T-helper 2 cell (primary cell): Measurements from ENCODE around the gene KIF24.
"Not testable (repeated sequence)": the region's sequence is repeated elsewhere in the genome, so short reads cannot be mapped to it uniquely, and the experiment has no call there.

Experiments
- DNase-seq, 5 experiments: peaks; one replicate each; pipeline versions ENCODE4 v3.0.0 to v3.0.0-alpha.2; 2012 to 2022
- total RNA-seq, 2 donors: gene quantifications; one replicate each; lab custom pipeline; 2026; lab: John Stamatoyannopoulos, UW

The KIF24 gene
- total RNA-seq, result 0.94 to 1.5 reads per million in 2 donors

GRCh38 chr9:34328987-34329832 is at the start of gene KIF24, which contains the start of gene NUDT2:
KIF24 (minus strand) TSS chr9:34329268; CDS start chr9:34311346, 17,922 bp downstream.
NUDT2 (plus strand) TSS chr9:34329569; CDS start chr9:34339040, 9,471 bp downstream.
- peak; percentile 88 to 100 (median 94) for DNase-seq

- no peak for DNase-seq
Observed at GRCh38 chr9:34378376-34379060, 49.5 kb upstream of the KIF24 start.

- no peak for DNase-seq
Observed at GRCh38 chr9:34377404-34377746, 48.3 kb upstream of the KIF24 start.

GRCh38 chr9:34376596-34377403 is 47.7 kb upstream of the KIF24 start, which contains the start of gene MYORG:
MYORG (minus strand) TSS chr9:34376898; CDS start chr9:34372943, 3,955 bp downstream.
- peak; percentile 91 to 97 (median 96) for DNase-seq

- peak in 3 of 5 experiments; percentile 38 to 67 (median 52) for DNase-seq
Observed at GRCh38 chr9:34375901-34376595, 47.0 kb upstream of the KIF24 start.

- DNase-seq, result no peak
Observed at GRCh38 chr9:34374905-34375552, 46.0 kb upstream of the KIF24 start.

GRCh38 chr9:34374339-34374738 is 45.3 kb upstream of the KIF24 start:
- DNase-seq, result no peak

GRCh38 chr9:34373749-34374148 is 44.7 kb upstream of the KIF24 start:
- no peak for DNase-seq

GRCh38 chr9:34372467-34373011 is 43.5 kb upstream of the KIF24 start:
- DNase-seq, result no peak

GRCh38 chr9:34371886-34372466 is 42.9 kb upstream of the KIF24 start:
- no peak for DNase-seq

GRCh38 chr9:34370970-34371880 is 42.2 kb upstream of the KIF24 start:
- DNase-seq, result peak in 1 of 5 experiments; percentile 14

GRCh38 chr9:34370335-34370969 is 41.4 kb upstream of the KIF24 start:
- no peak for DNase-seq

- no peak for DNase-seq
Observed at GRCh38 chr9:34369636-34370035, 40.6 kb upstream of the KIF24 start.

- DNase-seq, result not testable (repeated sequence)
Observed at GRCh38 chr9:34368796-34369195, 39.7 kb upstream of the KIF24 start.

GRCh38 chr9:34367751-34368410 is 38.8 kb upstream of the KIF24 start:
- not testable (repeated sequence) for DNase-seq

GRCh38 chr9:34366365-34366764 is 37.3 kb upstream of the KIF24 start:
- DNase-seq, result no peak

- DNase-seq, result no peak
Observed at GRCh38 chr9:34365282-34365681, 36.2 kb upstream of the KIF24 start.

- no peak for DNase-seq
Observed at GRCh38 chr9:34363619-34364351, 34.7 kb upstream of the KIF24 start.
